ENCODE data around the gene RFX8.

DNA sequence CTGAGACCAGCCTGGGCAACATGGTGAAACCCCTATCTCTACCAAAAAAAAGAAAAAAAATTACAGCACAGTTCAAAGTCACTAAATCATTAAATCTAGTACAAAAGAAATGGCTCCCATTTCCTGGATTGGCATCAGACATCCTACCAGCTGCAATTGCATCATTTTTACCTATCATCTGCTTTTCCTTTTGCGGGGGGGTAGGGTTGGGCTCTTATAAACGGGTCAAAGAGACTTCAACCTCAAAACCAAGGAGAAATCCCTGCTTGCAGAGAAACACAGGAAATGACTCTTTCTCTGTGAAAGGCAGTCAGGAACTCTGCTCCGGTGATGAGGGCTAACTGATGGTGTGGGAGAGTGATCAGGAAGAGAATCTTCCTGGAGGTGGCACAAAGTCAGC lies 45.3 kb upstream of the RFX8 start:
- TF ChIP-seq HNRNPL (IDR thresholded peaks at IDR 0.05; ENCODE audit: low read depth, low read length) (no peak), POLR2AphosphoS2 (IDR thresholded peaks at IDR 0.05; ENCODE audit: low read length) (no peak)
- TF ChIP-seq, protein P1, sequence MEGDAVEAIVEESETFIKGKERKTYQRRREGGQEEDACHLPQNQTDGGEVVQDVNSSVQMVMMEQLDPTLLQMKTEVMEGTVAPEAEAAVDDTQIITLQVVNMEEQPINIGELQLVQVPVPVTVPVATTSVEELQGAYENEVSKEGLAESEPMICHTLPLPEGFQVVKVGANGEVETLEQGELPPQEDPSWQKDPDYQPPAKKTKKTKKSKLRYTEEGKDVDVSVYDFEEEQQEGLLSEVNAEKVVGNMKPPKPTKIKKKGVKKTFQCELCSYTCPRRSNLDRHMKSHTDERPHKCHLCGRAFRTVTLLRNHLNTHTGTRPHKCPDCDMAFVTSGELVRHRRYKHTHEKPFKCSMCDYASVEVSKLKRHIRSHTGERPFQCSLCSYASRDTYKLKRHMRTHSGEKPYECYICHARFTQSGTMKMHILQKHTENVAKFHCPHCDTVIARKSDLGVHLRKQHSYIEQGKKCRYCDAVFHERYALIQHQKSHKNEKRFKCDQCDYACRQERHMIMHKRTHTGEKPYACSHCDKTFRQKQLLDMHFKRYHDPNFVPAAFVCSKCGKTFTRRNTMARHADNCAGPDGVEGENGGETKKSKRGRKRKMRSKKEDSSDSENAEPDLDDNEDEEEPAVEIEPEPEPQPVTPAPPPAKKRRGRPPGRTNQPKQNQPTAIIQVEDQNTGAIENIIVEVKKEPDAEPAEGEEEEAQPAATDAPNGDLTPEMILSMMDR (IDR thresholded peaks at IDR 0.05 in 2 of 3, conservative IDR thresholded peaks at IDR 0.05 in 1 of 3; ENCODE audit: insufficient read depth in 2 of 3, low read depth in 1 of 3, low read length in 3 of 3), result no peak
- TF ChIP-seq, protein P2, sequence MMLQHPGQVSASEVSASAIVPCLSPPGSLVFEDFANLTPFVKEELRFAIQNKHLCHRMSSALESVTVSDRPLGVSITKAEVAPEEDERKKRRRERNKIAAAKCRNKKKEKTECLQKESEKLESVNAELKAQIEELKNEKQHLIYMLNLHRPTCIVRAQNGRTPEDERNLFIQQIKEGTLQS (IDR thresholded peaks at IDR 0.05), result no peak
- TF ChIP-seq, protein P2 (CRISPR knock-in tag; conservative IDR thresholded peaks at IDR 0.05), result no peak

Data from K562 (cell line).